ENCODE results near the gene MCF2L2. TPM values are rescaled to one million over a fixed set of nuclear protein-coding genes. Genes with fewer than 3 reads are reported as not detected.

MCF2L2 gene
- total and polyA plus RNA-seq, 9 of the 15 experiments (the other 6 are each of a cell fraction or from before 2014, with no cell fraction given): 0.56 to 4.2 (median 3.0) TPM

DNA sequence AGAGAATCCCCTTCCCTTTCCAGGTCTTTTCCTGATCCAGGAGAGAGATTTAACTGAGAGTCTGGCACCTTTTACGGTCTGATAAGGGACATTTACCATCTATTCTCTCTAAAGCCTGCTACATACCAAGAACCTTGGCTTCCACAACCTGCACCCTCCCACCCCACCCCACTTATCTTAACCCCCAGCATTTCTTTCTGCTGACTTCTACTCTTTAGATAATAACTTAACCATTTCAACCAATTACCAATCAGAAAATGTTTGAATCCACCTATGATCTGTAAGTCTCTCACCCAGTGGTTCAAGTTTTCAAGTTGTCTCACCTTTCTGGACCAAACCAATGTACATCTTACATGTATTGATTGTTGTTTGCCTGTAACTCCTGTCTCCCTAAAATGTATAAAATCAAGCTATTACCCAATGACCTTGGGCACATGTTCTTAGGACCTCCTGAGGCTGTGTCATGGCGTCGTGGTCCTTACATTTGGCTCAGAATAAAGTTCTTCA is 74.0 kb downstream of the MCF2L2 start (continued):
- peak; percentile 34; the same call in 1 of the 2 replicates for TF ChIP-seq ZBTB40 (IDR thresholded peaks at IDR 0.05)
- TF ChIP-seq ZBTB40 (CRISPR knock-in tag; IDR thresholded peaks at IDR 0.05): no peak
- peak; percentile 91 for TF ChIP-seq CBFA2T3 (IDR thresholded peaks at IDR 0.05)
- TF ChIP-seq TCF7L2 (IDR thresholded peaks at IDR 0.05; ENCODE audit: low read depth, low read length): no peak
- TF ChIP-seq ZNF23 (CRISPR knock-in tag; IDR thresholded peaks at IDR 0.05): no peak
- TF ChIP-seq NFIC (IDR thresholded peaks at IDR 0.05): peak; percentile 53
- TF ChIP-seq, protein P1, sequence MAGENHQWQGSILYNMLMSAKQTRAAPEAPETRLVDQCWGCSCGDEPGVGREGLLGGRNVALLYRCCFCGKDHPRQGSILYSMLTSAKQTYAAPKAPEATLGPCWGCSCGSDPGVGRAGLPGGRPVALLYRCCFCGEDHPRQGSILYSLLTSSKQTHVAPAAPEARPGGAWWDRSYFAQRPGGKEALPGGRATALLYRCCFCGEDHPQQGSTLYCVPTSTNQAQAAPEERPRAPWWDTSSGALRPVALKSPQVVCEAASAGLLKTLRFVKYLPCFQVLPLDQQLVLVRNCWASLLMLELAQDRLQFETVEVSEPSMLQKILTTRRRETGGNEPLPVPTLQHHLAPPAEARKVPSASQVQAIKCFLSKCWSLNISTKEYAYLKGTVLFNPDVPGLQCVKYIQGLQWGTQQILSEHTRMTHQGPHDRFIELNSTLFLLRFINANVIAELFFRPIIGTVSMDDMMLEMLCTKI (IDR thresholded peaks at IDR 0.05; ENCODE audit: partially characterized antibody): no peak
- no peak for TF ChIP-seq XRCC5 (IDR thresholded peaks at IDR 0.05; ENCODE audit: low read depth, low read length)
- TF ChIP-seq E4F1 (CRISPR knock-in tag; IDR thresholded peaks at IDR 0.05; ENCODE audit: borderline replicate concordance): no peak
- no peak for TF ChIP-seq THRA (IDR thresholded peaks at IDR 0.05)
- TF ChIP-seq GABPB1 (CRISPR knock-in tag; IDR thresholded peaks at IDR 0.05): no peak
- TF ChIP-seq SRF (CRISPR knock-in tag; IDR thresholded peaks at IDR 0.05): peak in 1 of 2 experiments; percentile 22; a peak in 1 of 4 replicates
- TF ChIP-seq PHF8 (IDR thresholded peaks at IDR 0.05; ENCODE audit: borderline replicate concordance, low read length): no peak
